ENCODE results near the gene PYGM.

Gene PYGM

DNA sequence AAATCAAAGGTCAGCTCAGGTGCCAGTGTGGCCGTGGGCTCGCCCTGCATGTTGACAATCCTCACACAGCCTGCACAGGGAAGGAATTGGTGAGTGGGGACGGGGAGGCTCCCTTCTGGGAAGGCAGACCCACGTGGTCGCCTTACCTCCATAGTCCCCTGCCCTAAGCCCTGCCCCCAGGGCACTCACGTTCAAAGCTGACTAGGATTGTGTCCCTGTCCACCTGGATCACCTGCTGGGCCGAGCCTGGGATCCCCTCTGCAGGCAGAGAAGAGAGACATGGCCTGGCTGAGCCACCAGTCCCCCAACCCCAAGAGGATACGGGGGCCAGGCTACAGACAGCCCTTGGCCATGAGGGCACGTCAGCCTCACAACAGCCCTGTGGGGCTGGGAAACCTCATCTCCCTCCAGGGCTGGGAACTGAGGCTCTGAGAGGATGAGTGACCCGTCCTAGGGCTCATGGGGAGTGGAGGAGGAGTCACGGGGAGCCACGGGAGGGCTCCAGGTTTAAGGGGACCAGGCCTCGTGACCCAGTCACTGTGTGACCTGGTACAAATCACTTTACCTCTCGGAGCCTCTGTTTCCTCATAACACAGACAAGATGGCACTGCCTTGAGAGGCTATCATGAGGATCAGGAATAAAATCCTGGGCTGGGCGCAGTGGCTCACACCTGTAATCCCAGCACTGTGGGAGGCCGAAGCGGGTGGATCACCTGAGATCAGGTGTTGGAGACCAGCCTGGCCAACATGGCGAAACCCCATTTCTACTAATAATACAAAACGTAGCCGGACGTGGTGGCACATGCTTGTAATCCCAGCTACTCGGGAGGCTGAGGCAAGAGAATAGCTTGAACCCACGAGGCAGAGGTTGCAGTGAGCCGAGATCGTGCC, 30.7 kb upstream of the PYGM start:
- DNase-seq = no peak

GRCh38 chr11:64789331-64790204, 29.8 kb upstream of the PYGM start:
- DNase-seq = no peak

DNA sequence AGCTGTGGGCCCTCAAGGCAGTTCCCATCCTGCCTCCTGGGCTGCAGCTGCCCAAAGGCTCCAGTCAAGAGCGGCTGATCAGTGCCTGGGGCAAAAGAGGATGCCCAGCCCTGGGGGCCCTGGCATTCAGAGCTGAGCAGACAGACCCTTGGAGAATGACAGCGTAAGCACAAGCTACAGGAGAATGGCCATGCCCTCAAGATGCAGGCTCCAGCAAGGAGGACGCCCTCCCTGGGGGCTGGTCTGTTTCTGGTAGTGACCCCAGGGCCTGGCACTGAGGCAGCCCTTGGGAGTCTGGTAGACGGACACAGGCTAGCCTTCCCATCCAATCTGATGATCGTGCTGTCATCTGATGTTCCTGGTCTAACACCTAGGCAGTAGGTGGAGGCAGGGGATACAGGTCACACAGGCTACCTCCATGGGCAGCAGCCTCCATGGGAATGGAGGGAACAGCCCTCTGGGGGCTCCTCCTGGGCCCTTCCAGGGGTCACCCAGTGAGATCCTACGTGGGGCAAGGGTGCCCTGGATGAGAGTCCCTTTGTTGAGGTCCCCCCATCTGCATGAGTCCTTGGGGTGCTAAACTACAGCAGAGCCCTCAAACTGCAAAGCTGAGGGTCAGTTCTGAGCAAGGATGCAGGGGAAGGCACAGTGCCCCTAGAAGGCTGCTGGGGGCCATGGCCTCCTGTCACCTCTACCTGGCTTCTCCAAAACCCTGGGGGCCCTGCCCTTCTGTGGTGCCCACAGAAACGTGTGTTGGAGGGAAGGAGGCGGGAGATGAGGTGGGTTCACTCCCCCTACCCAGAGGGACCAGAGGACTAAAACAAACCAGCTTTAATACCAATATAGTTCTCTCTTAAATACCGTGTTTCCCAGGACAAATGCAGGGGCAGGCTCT, 28.8 kb upstream of the PYGM start:
- no peak for DNase-seq

GRCh38 chr11:64787526-64788320, 27.9 kb upstream of the PYGM start:
- peak; percentile 63 for DNase-seq

GRCh38 chr11:64786308-64786707, 26.5 kb upstream of the PYGM start:
- no peak for DNase-seq

DNA sequence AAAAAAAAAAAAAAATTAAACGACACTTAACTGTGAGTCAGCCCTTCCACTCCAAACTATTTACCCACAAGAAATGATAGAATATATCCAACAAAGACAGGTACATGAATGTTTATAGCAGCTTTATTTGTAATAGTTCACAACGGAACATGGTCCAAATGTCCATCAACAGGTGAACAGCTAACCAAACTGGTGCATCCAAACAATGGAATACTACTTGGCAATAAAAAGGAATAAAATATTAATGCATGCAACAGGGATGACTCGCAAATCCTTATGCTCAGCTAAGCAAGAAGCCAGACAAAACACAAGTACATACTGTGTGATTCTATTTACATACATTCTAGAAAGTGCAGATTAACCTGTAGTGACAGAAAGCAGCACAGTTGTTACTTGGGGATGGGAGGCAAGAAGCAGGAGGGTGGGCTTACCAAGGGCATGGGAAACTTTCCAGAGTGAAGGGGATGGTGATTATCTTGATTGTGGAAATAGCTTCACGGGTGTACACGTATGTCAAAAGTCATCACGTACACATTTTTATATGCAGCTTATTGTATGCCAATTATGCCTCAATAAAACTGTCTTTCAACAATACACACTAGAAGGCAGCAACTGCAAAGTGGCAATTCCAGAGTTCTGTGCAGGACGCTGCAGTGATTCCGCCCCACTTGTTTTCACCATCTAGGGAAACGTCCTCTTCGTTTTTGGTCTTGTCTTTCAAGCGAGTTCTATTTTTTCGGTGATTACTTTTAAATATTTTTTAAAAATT, 25.2 kb upstream of the PYGM start:
- DNase-seq = no peak

DNA sequence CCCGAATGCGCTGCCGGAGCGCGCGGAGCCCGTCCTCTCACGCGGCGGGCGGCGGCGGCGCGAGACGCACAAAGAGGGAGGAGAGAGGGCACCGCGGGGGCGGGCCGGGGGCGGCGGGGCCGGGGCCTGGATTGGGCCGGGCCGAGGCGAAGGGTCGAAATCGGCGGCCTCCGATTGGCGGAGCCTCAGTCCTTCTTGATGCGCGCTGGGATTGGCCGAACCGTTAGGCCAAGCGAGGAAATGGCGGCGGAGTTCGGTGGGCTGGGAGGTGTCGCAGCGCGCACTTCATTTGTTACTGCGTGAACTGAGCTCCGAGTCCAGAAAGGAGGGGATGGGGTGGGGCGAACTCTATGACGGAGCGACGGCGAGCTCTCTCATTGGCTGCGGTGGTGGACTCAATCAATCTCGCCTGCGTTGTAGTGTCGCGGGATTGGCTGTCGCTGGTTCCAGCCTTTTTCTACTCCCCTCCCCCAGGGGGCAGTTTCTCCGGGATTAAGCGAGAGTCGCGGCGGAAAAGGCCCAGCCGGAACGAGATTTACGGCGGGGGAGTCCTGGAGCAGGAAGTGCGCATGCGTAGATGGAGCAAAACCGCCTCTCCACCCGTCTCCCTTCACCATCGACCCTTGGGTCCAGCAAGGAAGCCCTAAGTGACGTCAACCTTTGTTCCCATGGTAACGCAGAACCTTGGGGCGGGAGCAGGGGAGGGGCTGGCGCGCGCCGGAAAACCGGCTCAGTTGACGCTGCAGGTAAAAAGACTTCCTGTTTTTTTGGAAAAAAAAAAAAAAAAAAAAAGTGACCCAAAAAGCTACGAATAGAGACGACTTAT, 18.9 kb upstream of the PYGM start, which contains the start of gene SF1:
Gene SF1, minus strand, starts transcription at position 70 of the 826 bp plus-strand sequence. CDS start 150 bp downstream, outside the sequence.
- DNase-seq = peak; percentile 100

GRCh38 chr11:64778223-64778472, 18.4 kb upstream of the PYGM start:
- DNase-seq = no peak

DNA sequence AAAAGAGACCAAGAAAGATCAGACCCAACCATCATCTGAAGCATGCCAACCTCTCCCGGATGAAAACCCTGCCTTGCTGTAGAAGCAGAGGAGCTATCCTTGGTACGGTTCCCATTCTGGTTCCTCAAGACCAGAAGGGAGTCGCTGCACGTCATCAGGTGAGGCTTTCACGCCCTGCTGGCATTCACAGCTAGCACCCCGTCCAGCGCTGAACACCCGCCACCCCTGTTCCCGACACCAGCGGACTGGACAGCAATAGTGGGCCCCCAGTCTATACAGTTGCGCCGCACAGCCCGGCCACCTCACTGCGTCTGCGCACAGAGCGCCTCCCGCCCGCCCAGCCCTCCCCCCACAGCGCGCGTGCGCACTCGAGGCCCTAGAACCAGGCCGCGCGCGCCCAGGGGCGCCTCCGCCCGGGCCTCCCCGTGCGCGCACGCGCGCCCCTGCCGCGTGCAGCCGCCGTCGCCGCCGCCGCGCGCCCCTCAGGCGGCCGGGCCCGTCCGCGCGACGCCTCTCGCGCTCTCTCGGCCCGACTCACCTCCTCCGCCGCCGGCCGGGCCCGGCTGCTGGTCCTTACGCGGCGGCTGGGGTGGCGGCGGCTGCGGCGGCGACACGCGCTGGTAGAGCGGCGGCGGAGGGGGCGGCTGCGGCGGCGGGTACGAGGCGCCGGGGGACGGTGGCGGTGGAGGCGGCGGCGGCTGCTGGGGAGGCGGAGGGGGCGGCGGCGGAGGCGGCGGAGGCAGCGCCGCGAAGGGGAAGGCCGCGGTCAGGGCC, 17.9 kb upstream of the PYGM start:
- DNase-seq = peak; percentile 94

DNA sequence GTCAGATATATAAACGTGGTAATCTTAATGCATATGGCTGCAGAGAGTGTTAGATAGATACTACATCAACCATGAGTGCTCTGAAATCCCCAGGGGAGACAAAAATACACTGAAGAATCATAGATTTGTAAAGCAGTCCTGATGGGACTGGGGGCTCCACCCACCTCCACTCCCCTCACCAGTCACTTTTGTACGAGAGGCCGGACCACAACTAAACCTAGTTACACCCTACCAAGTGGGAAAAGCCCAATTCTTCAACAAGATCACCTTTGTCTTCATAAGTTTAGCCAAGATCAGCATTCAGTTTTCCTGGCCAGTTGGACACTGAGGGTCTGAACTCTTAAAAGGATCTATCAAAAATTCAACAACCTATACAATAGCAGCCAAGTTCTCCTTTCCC, 17.1 kb upstream of the PYGM start:
- no peak for DNase-seq

DNA sequence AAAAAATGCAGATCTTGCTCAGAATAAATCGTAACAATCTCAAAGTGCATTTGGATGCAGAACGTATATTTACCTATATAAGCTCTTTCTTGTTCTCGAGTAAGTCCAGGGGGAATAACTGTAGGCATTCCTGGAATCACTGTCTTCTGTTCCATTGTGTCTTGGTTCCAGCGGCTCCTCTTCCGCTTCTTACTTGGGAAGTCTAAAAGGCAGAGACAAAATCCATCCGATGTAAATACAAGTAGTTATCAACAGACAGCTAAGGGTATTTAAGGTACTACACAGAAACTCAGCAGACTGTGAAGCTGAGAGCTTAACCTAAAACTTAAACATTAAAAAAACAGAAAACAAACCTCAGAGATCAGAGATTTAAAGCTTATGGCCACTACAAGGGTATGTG, 16.7 kb upstream of the PYGM start:
- DNase-seq = no peak

DNA sequence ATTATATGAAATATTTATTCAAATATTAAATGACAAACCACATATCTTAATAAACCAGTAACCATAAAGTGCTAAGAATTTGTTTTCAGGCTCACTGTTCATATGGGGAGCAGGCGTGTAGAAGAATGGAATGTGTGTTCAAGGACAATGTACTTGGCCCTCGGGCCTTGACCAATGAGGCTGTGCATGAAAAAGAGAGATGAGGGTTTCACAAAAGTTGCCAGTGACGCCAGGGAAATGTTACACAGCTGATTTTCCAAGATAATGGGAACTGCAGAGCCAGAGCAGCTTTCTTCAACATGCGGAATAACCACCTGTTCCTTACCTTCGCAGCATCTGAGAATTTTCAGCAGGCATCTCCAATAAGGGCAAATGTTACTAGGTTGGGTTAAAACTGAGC, 14.4 kb upstream of the PYGM start:
- DNase-seq = no peak

DNA sequence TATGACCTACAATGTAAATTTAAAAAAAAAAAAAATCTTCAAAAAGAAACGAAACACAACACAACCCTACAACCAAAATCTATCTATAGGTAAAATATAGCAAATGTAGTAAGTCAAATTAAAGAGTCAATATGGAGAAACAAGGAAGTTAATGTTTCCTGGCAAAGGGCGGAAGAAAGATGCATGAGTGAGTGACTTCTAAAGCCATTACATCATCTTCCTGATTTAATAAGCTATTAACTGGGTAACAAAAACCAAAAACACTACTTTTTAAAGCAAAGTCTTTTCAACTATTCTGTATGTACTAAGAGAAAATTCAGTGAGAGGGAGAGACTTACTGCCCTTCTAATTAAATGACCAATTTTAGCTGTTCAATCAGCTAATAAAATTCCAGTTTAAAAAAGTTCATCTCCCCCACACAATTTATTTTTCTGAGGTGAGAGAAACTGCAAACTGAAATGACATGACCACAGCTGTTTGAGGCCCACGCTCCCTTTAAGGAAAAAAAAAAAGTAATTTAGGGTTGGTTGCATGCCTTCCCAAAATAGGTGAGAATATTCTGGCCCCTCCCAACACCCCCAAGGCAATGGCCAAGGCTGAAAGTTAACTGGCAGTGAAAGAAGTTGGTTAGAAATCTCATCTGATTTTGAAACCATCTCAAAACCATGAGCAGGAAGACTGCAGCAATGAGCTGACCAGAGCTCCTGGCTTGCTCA, 12.7 kb upstream of the PYGM start:
- no peak for DNase-seq

GRCh38 chr11:64771861-64772260, 12.1 kb upstream of the PYGM start:
- DNase-seq = no peak

GRCh38 chr11:64770120-64770519, 10.3 kb upstream of the PYGM start:
- no peak for DNase-seq

- no peak for DNase-seq
Observed at GRCh38 chr11:64769283-64769682, 9.5 kb upstream of the PYGM start.

- DNase-seq = no peak
Observed at GRCh38 chr11:64768300-64768694, 8.5 kb upstream of the PYGM start.

DNA sequence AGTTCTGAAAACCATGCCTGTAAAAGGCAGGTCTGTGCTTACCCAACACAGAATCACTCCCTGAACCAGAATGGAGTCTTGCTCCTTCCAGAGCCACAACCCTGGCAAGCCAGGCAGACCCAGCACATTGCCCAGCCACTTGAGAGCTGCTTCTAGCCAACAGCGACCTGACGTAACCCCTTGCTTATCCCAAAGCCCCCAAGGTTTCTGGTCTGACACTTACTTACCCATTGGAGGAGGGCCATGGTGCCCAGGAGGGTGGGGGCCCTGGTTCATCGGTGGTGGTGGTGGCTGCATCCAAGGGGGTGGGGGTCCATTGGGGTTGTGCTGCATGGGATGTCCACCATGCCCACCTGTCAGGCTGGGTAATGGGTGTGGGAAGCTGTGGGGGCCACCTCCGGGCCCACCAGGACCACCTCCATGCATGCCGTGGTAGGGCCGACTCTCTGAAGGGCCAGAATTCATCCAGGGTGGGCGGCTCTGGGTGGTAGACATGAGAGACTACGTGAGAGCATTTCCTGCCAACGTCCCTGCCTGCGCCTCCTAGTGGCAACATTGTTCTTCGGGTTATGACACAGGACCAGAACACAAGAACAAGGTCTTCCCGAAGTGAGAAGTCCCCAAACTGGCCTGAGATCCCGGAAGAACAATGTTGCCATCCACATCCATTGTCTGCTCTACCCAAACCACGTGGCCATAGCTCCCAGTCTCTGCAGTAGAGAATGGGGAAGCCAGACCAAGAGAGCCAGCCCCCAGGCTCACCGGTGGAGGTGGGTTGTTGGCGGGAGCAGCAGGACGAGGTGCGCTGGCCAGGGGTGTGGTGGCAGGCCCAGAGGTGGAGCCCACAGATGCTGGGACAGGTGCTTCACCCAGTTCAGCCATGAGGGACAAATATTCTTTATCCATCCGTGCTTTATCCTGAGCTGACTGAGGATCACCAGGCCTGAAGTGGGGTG, 7.8 kb upstream of the PYGM start:
- DNase-seq = peak; percentile 90
